ENCODE data around the gene JADE2. TPM values are rescaled to one million over a fixed set of nuclear protein-coding genes. Genes with fewer than 3 reads are reported as not detected.
A peak's percentile ranks its signal among the peaks of the same experiment; 100 is the strongest.

JADE2 gene
- total and polyA plus RNA-seq, 2 of the 8 experiments (the other 6 are each of a cell fraction or from before 2014, with no cell fraction given) = 19.2 to 55.8 TPM

GRCh38 chr5:134502259-134502658 lies 23.2 kb upstream of the JADE2 start:
- H3K4me1 ChIP-seq (replicated peaks in 1 of 4; ENCODE audit: control insufficient read depth in 3 of 4, insufficient read depth in 4 of 4, low read length in 3 of 4) = peaks cover 3 to 19% (median 16%) of the 10 kb centered on the region in 4 experiments; a peak in 6 of 7 replicates
- no peak for TF ChIP-seq RFX5 (IDR thresholded peaks at IDR 0.05; ENCODE audit: borderline replicate concordance, low read depth, low read length)
- H3K18ac ChIP-seq (ENCODE audit: extremely low read depth, low read length) = no peak overlapping the region
- H2BK15ac ChIP-seq (ENCODE audit: low read length) = 0 out of 2 replicates have a peak overlapping the region, but pooled peaks have one; percentile 66
- H4K91ac ChIP-seq (replicated peaks; ENCODE audit: insufficient read length, low read length) = peak overlapping the region; percentile 69
- FAIRE-seq = no peak
- H3K4me2 ChIP-seq (ENCODE audit: insufficient read depth in 1 of 2, low read depth in 2 of 2, low read length in 2 of 2) = no peak overlapping the region
- H3K9me3 ChIP-seq (ENCODE audit: insufficient read depth in 2 of 2, low read depth in 1 of 2, low read length in 1 of 2) = no peaks in the 10 kb centered on the region
- peak overlapping the region; percentile 91 for H2BK12ac ChIP-seq (ENCODE audit: low read depth, low read length)
- no peak overlapping the region for H4K5ac ChIP-seq (ENCODE audit: insufficient read length, low read depth, low read length)
- H3K9ac ChIP-seq (replicated peaks in 1 of 4; ENCODE audit: extremely low read depth in 1 of 4, low read depth in 3 of 4, low read length in 3 of 4) = no peak overlapping the region
- ChIA-PET POLR2A (ENCODE audit: partially characterized antibody) (interaction anchor here (0.7 to 4.1 kb wide), 3 partner anchors 10 to 288 kb away, joined by 3 to 22 read pairs (median 7); partner anchors contain the start of gene JADE2), CTCF (ENCODE audit: partially characterized antibody) (interaction anchor here (0.9 to 4.6 kb wide), 10 partner anchors 10 to 131 kb away, joined by 3 to 21 read pairs (median 5); partner anchors contain the start of genes CDKN2AIPNL and UBE2B)
- H2BK20ac ChIP-seq (ENCODE audit: low read length) = peak overlapping the region; percentile 91; the same call in 1 of the 2 replicates
- no peak overlapping the region for H3K14ac ChIP-seq (ENCODE audit: insufficient read length)
- no peaks in the 10 kb centered on the region for H3K36me3 ChIP-seq (ENCODE audit: control insufficient read depth in 2 of 4, insufficient read depth in 4 of 4, low read length in 3 of 4)
- H3K27ac ChIP-seq (ENCODE audit: low read depth, low read length) = no peak overlapping the region
- peak overlapping the region; percentile 87; the same call in 1 of the 2 replicates for H2AK5ac ChIP-seq (ENCODE audit: low read depth, low read length)
- DNase-seq (ENCODE audit: low read depth in 1 of 2, low spot score in 2 of 2) = no peak
- 97% methylated on average over 2 of the region's 2 CpGs; no CpG with 5 or more reads in 1 of the 2 experiments for WGBS, 2 experiments (ENCODE audit: extremely low coverage in 1 of 2, insufficient coverage in 1 of 2, insufficient read length in 1 of 2, insufficient replicate concordance in 2 of 2, low coverage in 1 of 2, low lambda C conversion rate in 2 of 2, missing lambda C conversion rate in 1 of 2)
- H4K8ac ChIP-seq (ENCODE audit: extremely low read depth, insufficient read depth, low read length) = no peak overlapping the region
- peak overlapping the region; percentile 82 for H3K4ac ChIP-seq (replicated peaks; ENCODE audit: insufficient read length, low read depth, low read length)
- no peak overlapping the region for H3K23ac ChIP-seq (ENCODE audit: insufficient read length)
- H3K56ac ChIP-seq (replicated peaks; ENCODE audit: insufficient read length, low read depth, low read length) = no peak overlapping the region
- no peaks in the 10 kb centered on the region for H3K23me2 ChIP-seq (ENCODE audit: low read depth, low read length)
- peak overlapping the region; percentile 26 for H2BK120ac ChIP-seq (replicated peaks; ENCODE audit: low read depth, low read length)
- H4K20me1 ChIP-seq (replicated peaks in 1 of 2; ENCODE audit: control insufficient read depth in 1 of 2, insufficient read depth in 2 of 2, low read length in 2 of 2) = no peaks in the 10 kb centered on the region
- no peaks in the 10 kb centered on the region for H3K79me2 ChIP-seq (ENCODE audit: control insufficient read depth in 1 of 2, insufficient read depth in 2 of 2, low read length in 2 of 2)
- H2AFZ ChIP-seq (ENCODE audit: low read length) = no peak overlapping the region
- 0 out of 2 replicates have a peak overlapping the region, but pooled peaks have one; percentile 62 for H2BK5ac ChIP-seq (ENCODE audit: low read depth, low read length)
- H3K79me1 ChIP-seq (ENCODE audit: low read depth, low read length) = no peaks in the 10 kb centered on the region
- no peaks in the 10 kb centered on the region for H3K27me3 ChIP-seq (replicated peaks in 1 of 4; ENCODE audit: control insufficient read depth in 3 of 4, extremely low read depth in 1 of 4, insufficient read depth in 3 of 4, low read length in 3 of 4)
- H3K4me3 ChIP-seq (ENCODE audit: extremely low read depth in 1 of 4, insufficient read depth in 2 of 4, low read depth in 3 of 4, low read length in 4 of 4) = no peak overlapping the region

Data from H1 (cell line).